CD4-positive, alpha-beta T cell (primary cell): ENCODE measurements around the gene SYNPO2L. TPM values are rescaled to one million over a fixed set of nuclear protein-coding genes. Genes with fewer than 3 reads are reported as not detected.
"Not testable (repeated sequence)": the region's sequence is repeated elsewhere in the genome, so short reads cannot be mapped to it uniquely, and the experiment has no call there.

ENCODE experiments used
- ATAC-seq: fragments of 200-7000 bp; cut with Tn5 transposase; one replicate; pipeline ENCODE4 v1.10.0; 2022; ENCODE audit warnings: mild to moderate bottlenecking; ENCODE audit not compliant: poor library complexity
- CTCF ChIA-PET: fragments of 350-600 bp; sonication (Branson Sonifier 250); formaldehyde crosslinking; loops from one replicate; lab custom pipeline; 2021; ENCODE audit warnings: antibody characterized with exemption, inconsistent platforms; lab: Charles Lee
- POLR2A ChIA-PET: fragments of 350-600 bp; sonication (Branson Sonifier 250); formaldehyde crosslinking; loops from one replicate; lab custom pipeline; 2021; ENCODE audit warnings: antibody characterized with exemption, inconsistent platforms; lab: Charles Lee
- DNase-seq, 14 experiments: peaks; one replicate each; pipeline ENCODE4 v3.0.0-alpha.2; 2013 to 2020; ENCODE audit warnings: mixed read lengths in 2 of 14
- H3K27ac ChIP-seq, 2 donors: one replicate each; pipeline versions ENCODE4 v1.5.1 to v1.7.0; 2013; ENCODE audit warnings: low read length in 2 of 2, low read depth in 1 of 2, mild to moderate bottlenecking in 1 of 2
- H3K27me3 ChIP-seq, 2 experiments: 1 replicate in 1 of 2; 2 replicates in 1 of 2; pipeline versions ENCODE4 v1.6.1 to v1.7.0; 2013; ENCODE audit warnings: low read length in 2 of 2, control low read depth in 1 of 2, mild to moderate bottlenecking in 1 of 2, moderate library complexity in 1 of 2; ENCODE audit not compliant: insufficient read depth in 2 of 2, control insufficient read depth in 1 of 2
- H3K36me3 ChIP-seq: one replicate; pipeline ENCODE4 v1.6.1; 2013; ENCODE audit warnings: low read length, control low read depth; ENCODE audit not compliant: insufficient read depth
- H3K4me1 ChIP-seq: one replicate; pipeline ENCODE4 v1.6.1; 2013; ENCODE audit warnings: low read length, control low read depth; ENCODE audit not compliant: insufficient read depth
- H3K4me3 ChIP-seq: one replicate; pipeline ENCODE4 v1.5.1; 2013; ENCODE audit warnings: mild to moderate bottlenecking, low read length, moderate library complexity
- H3K9me3 ChIP-seq, 2 experiments: 1 replicate in 1 of 2; 2 replicates in 1 of 2; pipeline versions ENCODE4 v1.6.1 to v1.7.0; 2013; ENCODE audit warnings: low read length in 2 of 2, mild to moderate bottlenecking in 2 of 2, control low read depth in 1 of 2, moderate library complexity in 1 of 2; ENCODE audit not compliant: control insufficient read depth in 1 of 2, insufficient read depth in 1 of 2
- H3K27ac Mint-ChIP-seq: one replicate; pipeline ENCODE4 v1.8.0; 2020; ENCODE audit warnings: mixed read lengths
- H3K27me3 Mint-ChIP-seq: one replicate; pipeline ENCODE4 v1.8.0; 2021; ENCODE audit warnings: mixed read lengths
- H3K36me3 Mint-ChIP-seq: one replicate; pipeline ENCODE4 v1.8.0; 2021; ENCODE audit warnings: low read depth, mixed read lengths
- H3K4me1 Mint-ChIP-seq: one replicate; pipeline ENCODE4 v1.8.0; 2021; ENCODE audit warnings: low read depth, mixed read lengths
- H3K4me3 Mint-ChIP-seq: one replicate; pipeline ENCODE4 v1.8.0; 2020; ENCODE audit warnings: mild to moderate bottlenecking, mixed read lengths
- H3K9me3 Mint-ChIP-seq: one replicate; pipeline ENCODE4 v1.8.0; 2020; ENCODE audit warnings: mixed read lengths
- intact Hi-C, 2 experiments: fragments of 100-400 bp; cut with DNase I in 1 of 2; cut with micrococcal nuclease in 1 of 2; formaldehyde crosslinking; loops; one replicate each; pipeline versions ENCODE4 v1.15.1 to v1.9.0; 2023 to 2025; cut with DNase I, micrococcal nuclease
- total RNA-seq, 174 experiments: library from RNA in 2 of 174; stranded (reverse) in 2 of 174; gene quantifications; one replicate each; pipeline ENCODE4 v1.2.3 and lab custom pipeline; 2021 to 2026
- TF ChIP-seq, protein P1 (sequence below): fragments of 200-600 bp; IDR thresholded peaks from one replicate; pipeline ENCODE4 v1.8.0; 2022; ENCODE audit warnings: antibody characterized with exemption, mild to moderate bottlenecking

The SYNPO2L gene
- total RNA-seq, 2 experiments from 2014 or later, result not detected

- H3K27me3 Mint-ChIP-seq, H3K36me3 Mint-ChIP-seq, POLR2A ChIA-PET, H3K4me3 ChIP-seq, H3K9me3 ChIP-seq, ATAC-seq, CTCF ChIA-PET, H3K27ac Mint-ChIP-seq, H3K27me3 ChIP-seq, H3K4me1 ChIP-seq, H3K9me3 Mint-ChIP-seq, intact Hi-C loops, H3K27ac ChIP-seq, H3K4me3 Mint-ChIP-seq, H3K36me3 ChIP-seq, H3K4me1 Mint-ChIP-seq, DNase-seq: not testable (repeated sequence)
Measured at GRCh38 chr10:73617143-73617542, 38.7 kb downstream of the SYNPO2L start.

- ATAC-seq (no peak), DNase-seq (no peak)
- H3K27me3 ChIP-seq, result no peaks in the 10 kb centered on the region
- H3K36me3 Mint-ChIP-seq, result no peaks in the 10 kb centered on the region
- no peak overlapping the region for H3K27ac ChIP-seq
- no peaks in the 10 kb centered on the region for H3K4me1 Mint-ChIP-seq
- H3K36me3 ChIP-seq, result no peaks in the 10 kb centered on the region
- no peak overlapping the region for H3K4me3 ChIP-seq
- intact Hi-C loops, result no loop called here
- no peaks in the 10 kb centered on the region for H3K4me1 ChIP-seq
- CTCF ChIA-PET, result no interaction called here
- TF ChIP-seq, protein P1, sequence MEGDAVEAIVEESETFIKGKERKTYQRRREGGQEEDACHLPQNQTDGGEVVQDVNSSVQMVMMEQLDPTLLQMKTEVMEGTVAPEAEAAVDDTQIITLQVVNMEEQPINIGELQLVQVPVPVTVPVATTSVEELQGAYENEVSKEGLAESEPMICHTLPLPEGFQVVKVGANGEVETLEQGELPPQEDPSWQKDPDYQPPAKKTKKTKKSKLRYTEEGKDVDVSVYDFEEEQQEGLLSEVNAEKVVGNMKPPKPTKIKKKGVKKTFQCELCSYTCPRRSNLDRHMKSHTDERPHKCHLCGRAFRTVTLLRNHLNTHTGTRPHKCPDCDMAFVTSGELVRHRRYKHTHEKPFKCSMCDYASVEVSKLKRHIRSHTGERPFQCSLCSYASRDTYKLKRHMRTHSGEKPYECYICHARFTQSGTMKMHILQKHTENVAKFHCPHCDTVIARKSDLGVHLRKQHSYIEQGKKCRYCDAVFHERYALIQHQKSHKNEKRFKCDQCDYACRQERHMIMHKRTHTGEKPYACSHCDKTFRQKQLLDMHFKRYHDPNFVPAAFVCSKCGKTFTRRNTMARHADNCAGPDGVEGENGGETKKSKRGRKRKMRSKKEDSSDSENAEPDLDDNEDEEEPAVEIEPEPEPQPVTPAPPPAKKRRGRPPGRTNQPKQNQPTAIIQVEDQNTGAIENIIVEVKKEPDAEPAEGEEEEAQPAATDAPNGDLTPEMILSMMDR, result no peak
- H3K27me3 Mint-ChIP-seq, result no peaks in the 10 kb centered on the region
- POLR2A ChIA-PET, result no interaction called here
- H3K27ac Mint-ChIP-seq, result no peak overlapping the region
- no peaks in the 10 kb centered on the region for H3K9me3 ChIP-seq
- no peak overlapping the region for H3K4me3 Mint-ChIP-seq
- H3K9me3 Mint-ChIP-seq, result no peaks in the 10 kb centered on the region
Measured at GRCh38 chr10:73614720-73615119, 41.1 kb downstream of the SYNPO2L start.

GRCh38 chr10:73609116-73609515 is 46.7 kb downstream of the SYNPO2L start:
- Mint-ChIP-seq H3K27ac (no peak overlapping the region), H3K9me3 (no peaks in the 10 kb centered on the region), H3K4me1 (no peaks in the 10 kb centered on the region), H3K4me3 (no peak overlapping the region), H3K27me3 (no peaks in the 10 kb centered on the region), H3K36me3 (peaks cover 4% of the 10 kb centered on the region)
- intact Hi-C loops, result no loop called here
- Histone ChIP-seq H3K4me3 (no peak overlapping the region), H3K27me3 (no peaks in the 10 kb centered on the region), H3K9me3 (no peaks in the 10 kb centered on the region), H3K27ac (no peak overlapping the region), H3K4me1 (no peaks in the 10 kb centered on the region), H3K36me3 (no peaks in the 10 kb centered on the region)
- TF ChIP-seq, protein P1, result no peak
- CTCF ChIA-PET, result interaction anchor here (0.6 kb wide), 1 partner anchor 12 kb away, joined by 5 read pairs; no protein-coding TSS in a partner anchor
- DNase-seq (no peak), ATAC-seq (no peak)
- POLR2A ChIA-PET, result no interaction called here

GRCh38 chr10:73601486-73601921 is 54.3 kb downstream of the SYNPO2L start:
- no peak overlapping the region for H3K4me3 ChIP-seq
- intact Hi-C loops, result no loop called here
- Mint-ChIP-seq H3K36me3 (peaks cover 4% of the 10 kb centered on the region), H3K27ac (no peak overlapping the region), H3K4me1 (no peaks in the 10 kb centered on the region), H3K9me3 (no peaks in the 10 kb centered on the region), H3K4me3 (no peak overlapping the region), H3K27me3 (no peaks in the 10 kb centered on the region)
- H3K4me1 ChIP-seq, result no peaks in the 10 kb centered on the region
- no peak overlapping the region for H3K27ac ChIP-seq
- CTCF ChIA-PET, result no interaction called here
- no peaks in the 10 kb centered on the region for H3K9me3 ChIP-seq
- TF ChIP-seq, protein P1, result no peak
- H3K36me3 ChIP-seq, result no peaks in the 10 kb centered on the region
- DNase-seq (no peak), ATAC-seq (no peak)
- POLR2A ChIA-PET, result no interaction called here
- H3K27me3 ChIP-seq, result no peaks in the 10 kb centered on the region
